ENCODE results near the gene C14orf180.

GRCh38 chr14:104574536-104574935, 5.0 kb upstream of the C14orf180 start:
- TF ChIP-seq CTCF (conservative IDR thresholded peaks at IDR 0.05 in 1 of 2, IDR thresholded peaks at IDR 0.05 in 1 of 2; ENCODE audit: extremely low read depth in 1 of 2, insufficient read depth in 1 of 2, low read depth in 1 of 2, low read length in 2 of 2) (no peak), EZH2 (IDR thresholded peaks at IDR 0.05; ENCODE audit: borderline replicate concordance, low read length) (no peak)
